NCI-H1436 (cell line): ENCODE data around the gene NXPE4.
"Not testable (repeated sequence)": the region's sequence is repeated elsewhere in the genome, so short reads cannot be mapped to it uniquely, and the experiment has no call there.

Experiments used
- DNase-seq: peaks from one replicate; lab custom pipeline; 2025; lab: John Stamatoyannopoulos, UW

The NXPE4 gene

DNA sequence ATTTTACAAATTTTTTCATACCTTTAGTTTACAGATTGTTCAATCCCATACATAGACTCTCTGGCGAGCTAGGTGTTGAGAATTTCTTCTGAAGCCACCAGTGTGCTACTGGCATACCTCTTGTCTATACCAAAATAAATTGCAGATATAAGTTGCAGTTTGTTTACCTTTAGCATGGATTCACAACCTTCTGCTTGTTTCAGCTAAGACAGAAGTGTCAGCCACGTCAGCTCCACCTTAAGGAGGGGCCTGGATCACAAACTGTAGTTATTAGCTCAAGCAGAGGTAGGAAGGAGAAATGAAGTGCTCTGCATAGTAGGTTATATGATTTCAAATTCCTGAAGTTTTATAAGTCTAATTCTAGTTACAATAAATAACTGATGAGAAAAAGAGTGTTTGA, at the start of gene NXPE4:
TSS of gene NXPE4 (minus strand) at position 216 of the 400 bp plus-strand sequence. CDS start 1,027 bp downstream, outside the sequence.
- DNase-seq, result no peak

GRCh38 chr11:114639440-114639839, 43.9 kb upstream of the NXPE4 start:
- not testable (repeated sequence) for DNase-seq

DNA sequence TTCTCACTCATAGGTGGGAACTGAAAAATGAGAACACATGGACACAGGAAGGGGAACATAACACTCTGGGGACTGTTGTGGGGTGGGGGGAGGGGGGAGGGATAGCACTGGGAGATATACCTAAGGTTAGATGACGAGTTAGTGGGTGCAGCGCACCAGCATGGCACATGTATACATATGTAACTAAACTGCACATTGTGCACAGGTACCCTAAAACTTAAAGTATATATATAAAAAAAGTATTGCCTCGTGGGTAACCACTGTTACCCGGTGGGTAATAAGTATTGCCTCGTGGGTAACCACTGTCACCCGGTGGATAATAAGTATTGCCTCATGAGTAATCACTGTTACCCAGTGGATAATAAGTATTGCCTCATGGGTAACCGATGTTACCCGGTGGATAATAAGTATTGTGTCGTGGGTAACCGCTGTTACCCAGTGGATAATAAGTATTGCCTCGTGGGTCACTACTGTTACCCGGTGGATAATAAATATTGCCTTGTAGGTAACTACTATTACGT, 35.9 kb upstream of the NXPE4 start:
- DNase-seq, result not testable (repeated sequence)

- DNase-seq, result no peak
These were observed 29.7 kb upstream of the NXPE4 start for GRCh38 chr11:114625294-114625693.

DNA sequence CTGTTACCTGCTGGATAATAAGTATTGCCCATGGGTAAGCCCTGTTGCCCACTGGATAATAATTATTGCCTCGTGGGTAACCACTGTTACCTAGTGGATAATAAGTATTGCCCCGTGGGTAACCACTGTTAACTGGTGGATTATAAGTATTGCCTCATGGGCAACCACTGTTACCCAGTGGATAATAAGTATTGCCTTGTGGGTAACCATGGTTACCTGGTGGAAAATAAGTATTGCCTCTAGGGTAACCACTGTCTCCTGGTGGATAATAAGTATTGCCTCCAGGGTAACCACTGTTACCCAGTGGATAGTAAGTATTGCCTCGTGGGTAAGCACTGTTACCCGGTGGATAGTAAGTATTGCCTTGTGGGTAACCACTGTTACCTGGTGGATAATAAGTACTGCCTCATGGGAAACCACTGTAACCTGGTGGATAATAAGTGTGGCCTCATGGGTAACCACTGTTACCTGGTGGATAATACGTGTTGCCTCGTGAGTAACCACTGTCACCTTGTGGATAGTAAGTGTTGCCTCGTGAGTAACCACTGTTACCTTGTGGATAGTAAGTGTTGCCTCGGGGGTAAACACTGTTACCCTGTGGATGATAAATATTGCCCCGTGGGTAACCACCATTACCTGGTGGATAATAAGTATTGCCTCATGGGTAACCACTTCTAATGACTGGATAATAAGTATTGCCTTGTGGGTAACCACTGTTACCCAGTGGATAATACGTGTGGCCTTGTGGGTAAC, 29.0 kb upstream of the NXPE4 start:
- DNase-seq, result no peak

GRCh38 chr11:114623720-114624119, 28.1 kb upstream of the NXPE4 start:
- DNase-seq, result no peak

GRCh38 chr11:114622858-114623257, 27.3 kb upstream of the NXPE4 start:
- no peak for DNase-seq

- no peak for DNase-seq
These were observed 26.6 kb upstream of the NXPE4 start for GRCh38 chr11:114621950-114622809.

- no peak for DNase-seq
These were observed 25.5 kb upstream of the NXPE4 start for GRCh38 chr11:114621072-114621471.

- no peak for DNase-seq
These were observed 24.1 kb upstream of the NXPE4 start for GRCh38 chr11:114619659-114620173.

- no peak for DNase-seq
These were observed 22.6 kb upstream of the NXPE4 start for GRCh38 chr11:114618139-114618538.

DNA sequence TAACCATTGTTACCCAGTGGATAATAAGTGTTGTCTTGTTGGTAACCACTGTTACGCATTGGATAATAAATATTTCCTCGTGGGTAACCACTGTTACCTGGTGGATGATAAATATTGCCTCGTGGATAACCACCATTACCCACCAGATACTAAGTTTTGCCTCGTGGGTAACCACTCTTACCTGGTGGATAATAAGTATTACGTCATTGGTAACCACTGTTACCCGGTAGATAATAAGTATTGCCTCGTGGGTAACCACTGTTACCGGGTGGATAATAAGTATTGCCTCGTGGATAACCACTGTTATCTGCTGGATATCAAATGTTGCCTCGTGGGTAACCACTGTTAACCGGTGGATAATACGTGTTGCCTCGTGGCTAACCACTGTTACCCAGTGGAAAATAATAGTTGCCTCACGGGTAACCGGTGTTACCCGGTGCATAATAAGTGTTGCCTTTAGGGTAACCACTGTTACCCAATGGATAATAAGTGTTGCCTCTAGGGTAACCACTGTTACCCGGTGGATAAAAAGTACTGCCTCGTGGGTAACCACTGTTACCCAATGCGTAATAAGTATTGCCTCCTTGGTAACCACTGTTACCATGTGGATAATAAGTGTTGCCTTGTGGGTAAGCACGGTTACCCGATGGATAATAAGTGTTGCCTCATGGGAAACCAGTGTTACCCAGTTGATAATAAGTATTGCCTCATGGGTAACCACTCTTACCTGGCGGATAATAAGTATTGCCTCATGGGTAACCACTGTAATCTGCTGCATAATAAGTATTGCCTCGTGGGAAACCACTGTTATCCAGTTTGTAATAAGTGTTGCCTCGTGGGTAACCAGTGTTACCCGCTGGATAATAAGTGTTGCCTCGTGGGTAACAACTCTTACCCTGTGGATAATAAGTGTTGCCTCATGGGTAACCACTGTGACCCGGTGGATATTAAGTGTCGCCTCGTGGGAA, 21.9 kb upstream of the NXPE4 start:
- DNase-seq, result no peak

GRCh38 chr11:114616516-114616915, 20.9 kb upstream of the NXPE4 start:
- no peak for DNase-seq

- DNase-seq, result no peak
These were observed 20.1 kb upstream of the NXPE4 start for GRCh38 chr11:114615448-114616361.

- no peak for DNase-seq
These were observed 18.6 kb upstream of the NXPE4 start for GRCh38 chr11:114614127-114614720.

- not testable (repeated sequence) for DNase-seq
These were observed 17.5 kb upstream of the NXPE4 start for GRCh38 chr11:114613094-114613493.

GRCh38 chr11:114612686-114613085, 17.1 kb upstream of the NXPE4 start:
- DNase-seq, result no peak

GRCh38 chr11:114612199-114612598, 16.6 kb upstream of the NXPE4 start:
- not testable (repeated sequence) for DNase-seq

- DNase-seq, result no peak
These were observed 15.7 kb upstream of the NXPE4 start for GRCh38 chr11:114610984-114611944.
